HG02798 (cell line): ENCODE results near the gene STARD13.

Experiments
- ATAC-seq: cut with Tn5 transposase; IDR thresholded peaks from one replicate; pipeline ENCODE4 v1.9.1; 2021; ENCODE audit warnings: mild to moderate bottlenecking; ENCODE audit not compliant: unreplicated experiment, poor library complexity

The STARD13 gene

GRCh38 chr13:33105387-33106005, 180.1 kb downstream of the STARD13 start:
- ATAC-seq: no peak

DNA sequence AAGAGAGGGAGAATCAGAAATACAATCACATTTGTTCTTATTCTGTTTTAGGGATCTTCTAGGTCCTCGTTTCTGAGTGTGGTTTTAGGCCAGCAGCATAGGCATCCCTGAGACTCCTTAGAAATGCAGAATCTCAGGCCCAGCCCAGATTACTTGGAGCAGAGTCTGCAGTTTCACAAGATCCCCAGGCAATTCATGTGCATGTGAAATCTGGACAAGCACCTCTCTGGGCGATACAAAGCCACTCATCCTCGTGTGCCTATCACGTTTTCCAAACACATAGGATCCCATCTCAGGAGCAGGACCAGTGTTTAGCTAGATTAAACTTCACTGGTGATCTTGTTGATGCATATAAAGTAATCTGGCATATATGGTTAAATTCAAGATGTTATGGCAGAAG, 182.1 kb downstream of the STARD13 start:
- ATAC-seq: no peak

GRCh38 chr13:33101835-33102234, 183.7 kb downstream of the STARD13 start:
- no peak for ATAC-seq

GRCh38 chr13:33100886-33101285, 184.7 kb downstream of the STARD13 start:
- no peak for ATAC-seq

GRCh38 chr13:33099860-33100259, 185.7 kb downstream of the STARD13 start:
- ATAC-seq: no peak

DNA sequence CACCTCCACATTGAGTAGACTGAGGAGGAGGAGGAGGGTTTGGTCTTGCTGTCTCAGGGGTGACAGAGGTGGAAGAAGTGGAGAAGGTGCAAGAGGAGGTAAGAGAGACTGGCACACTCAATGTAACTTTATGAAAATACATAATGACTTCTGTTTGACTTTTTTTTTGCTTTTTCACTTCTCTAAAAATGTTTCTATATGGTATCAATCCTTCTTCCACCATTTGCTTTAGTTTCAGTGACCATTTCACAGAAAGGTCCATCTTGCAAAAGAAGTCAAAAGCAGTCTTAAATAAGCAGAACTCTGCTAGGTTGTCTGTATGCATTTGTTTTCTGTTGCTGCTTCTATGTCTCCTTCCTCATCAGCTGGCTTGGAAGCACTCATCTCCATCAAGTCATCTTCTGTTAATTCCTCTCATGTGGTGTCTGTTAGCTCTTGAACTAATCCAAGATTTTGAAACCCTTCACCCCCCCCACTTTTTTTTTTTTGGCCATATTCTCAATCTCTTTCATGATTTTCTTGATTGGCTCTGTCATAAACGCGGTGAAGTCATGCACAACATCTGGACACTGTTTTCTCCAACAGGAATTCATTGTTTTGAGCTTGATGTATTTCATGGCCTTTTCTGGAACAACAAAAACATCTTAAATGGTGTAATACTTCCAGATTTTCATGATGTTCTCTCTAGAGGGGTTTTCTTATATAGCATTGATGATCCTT, 188.5 kb downstream of the STARD13 start:
- ATAC-seq: no peak

- ATAC-seq: no peak
Measured at GRCh38 chr13:33092073-33092987, 193.2 kb downstream of the STARD13 start.

GRCh38 chr13:33091415-33091774, 194.2 kb downstream of the STARD13 start:
- no peak for ATAC-seq

GRCh38 chr13:33090755-33091414, 194.7 kb downstream of the STARD13 start:
- no peak for ATAC-seq

DNA sequence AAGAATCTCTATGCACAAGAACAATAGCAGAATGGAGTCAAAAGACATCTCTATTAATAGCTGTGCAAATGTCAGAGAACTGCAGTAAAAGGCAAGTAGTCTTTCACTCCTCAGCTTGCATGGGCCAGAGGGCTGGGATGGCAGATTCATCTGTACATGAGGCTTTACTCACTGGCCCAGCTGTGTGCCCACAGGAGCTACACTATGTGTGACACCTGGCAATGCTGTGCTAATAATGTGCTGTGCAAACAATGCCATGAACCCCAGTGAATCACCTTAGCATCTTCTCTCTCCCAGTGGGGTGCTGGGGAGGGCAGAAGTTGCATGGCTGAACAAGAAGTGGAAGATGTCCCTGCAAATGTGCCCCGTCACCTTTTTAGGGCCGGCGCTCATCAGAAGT, 196.2 kb downstream of the STARD13 start:
- ATAC-seq: no peak

GRCh38 chr13:33087790-33088189, 197.8 kb downstream of the STARD13 start:
- no peak for ATAC-seq

DNA sequence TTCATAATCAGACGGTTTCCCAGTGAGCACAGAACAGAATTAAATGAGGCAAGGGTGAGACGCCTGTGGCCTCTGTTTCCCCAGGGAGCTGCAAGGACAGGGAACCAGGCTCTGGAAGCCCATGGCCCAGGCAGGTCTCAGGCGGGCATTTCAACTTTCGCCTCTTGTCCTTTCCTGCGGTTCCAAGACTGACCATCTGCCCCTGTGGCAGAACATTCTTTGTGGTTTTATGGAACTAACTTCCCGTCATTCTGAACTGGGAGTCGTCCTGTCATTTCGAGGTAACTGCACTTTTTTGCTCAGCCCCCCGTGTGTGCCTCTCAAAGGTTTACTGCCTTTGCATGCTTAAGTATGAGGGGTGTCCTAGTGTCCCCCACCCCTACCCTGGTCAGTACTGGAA, 198.5 kb downstream of the STARD13 start:
- ATAC-seq: no peak

- ATAC-seq: no peak
Measured at GRCh38 chr13:33083054-33083453, 202.5 kb downstream of the STARD13 start.

GRCh38 chr13:33081666-33082065, 203.9 kb downstream of the STARD13 start:
- ATAC-seq: no peak

DNA sequence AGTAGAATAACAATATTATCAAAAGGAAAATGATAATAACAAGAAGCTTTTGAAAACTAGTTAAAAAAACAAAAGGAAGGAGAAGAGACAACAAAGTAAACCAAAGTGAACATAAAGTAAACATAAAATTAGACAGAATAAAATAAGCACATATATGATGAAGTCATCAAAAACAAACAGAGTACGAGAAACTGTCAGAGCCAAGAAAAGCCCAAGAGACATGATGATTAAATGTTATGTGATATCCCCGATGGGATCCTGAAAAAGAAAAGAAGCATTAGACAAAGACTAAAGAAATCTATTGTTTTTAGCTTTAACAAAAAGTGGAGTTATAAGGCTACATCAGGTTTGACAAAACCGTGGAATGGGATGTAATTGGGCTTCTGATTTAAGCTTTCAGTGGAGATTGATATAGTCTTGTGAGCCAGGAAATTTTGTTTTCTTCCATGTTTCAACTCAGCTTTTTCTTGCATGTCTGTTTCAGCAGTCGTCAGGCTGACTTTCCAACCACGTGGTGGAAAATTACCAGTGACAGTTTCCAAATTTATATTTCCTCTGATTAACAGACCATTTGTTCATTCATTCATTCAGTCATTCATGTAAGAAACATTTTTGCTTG, 204.5 kb downstream of the STARD13 start:
- ATAC-seq: no peak

- no peak for ATAC-seq
Measured at GRCh38 chr13:33079960-33080359, 205.6 kb downstream of the STARD13 start.

GRCh38 chr13:33078263-33078662, 207.3 kb downstream of the STARD13 start:
- ATAC-seq: no peak

- no peak for ATAC-seq
Measured at GRCh38 chr13:33076001-33076992, 209.3 kb downstream of the STARD13 start.

GRCh38 chr13:33073338-33073737, 212.2 kb downstream of the STARD13 start:
- ATAC-seq: no peak
